NCI-H2227 (cell line): ENCODE data around the gene PRKCD.

Experiments used
- DNase-seq: peaks from one replicate; lab custom pipeline; 2025; ENCODE audit not compliant: unreplicated experiment; lab: John Stamatoyannopoulos, UW

The PRKCD gene

DNA sequence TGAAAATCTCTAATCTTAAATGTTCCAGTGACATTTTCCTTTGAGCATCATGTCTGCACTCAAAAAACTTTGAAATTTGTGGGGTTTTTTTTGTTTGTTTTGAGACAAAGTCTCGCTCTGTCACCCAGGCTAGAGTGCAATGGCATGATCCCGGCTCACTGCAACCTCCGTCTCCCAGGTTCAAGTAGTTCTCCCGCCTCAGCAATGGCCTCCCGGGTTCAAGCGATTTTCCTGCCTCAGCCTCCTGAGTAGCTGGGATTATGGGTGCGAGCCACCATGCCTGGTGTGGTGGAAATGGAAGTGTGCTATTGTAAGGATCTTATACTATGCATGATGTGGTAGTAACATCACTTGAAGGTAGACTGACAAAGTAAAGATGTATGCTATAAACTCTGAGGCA, 52.3 kb downstream of the PRKCD start:
- DNase-seq, result no peak

DNA sequence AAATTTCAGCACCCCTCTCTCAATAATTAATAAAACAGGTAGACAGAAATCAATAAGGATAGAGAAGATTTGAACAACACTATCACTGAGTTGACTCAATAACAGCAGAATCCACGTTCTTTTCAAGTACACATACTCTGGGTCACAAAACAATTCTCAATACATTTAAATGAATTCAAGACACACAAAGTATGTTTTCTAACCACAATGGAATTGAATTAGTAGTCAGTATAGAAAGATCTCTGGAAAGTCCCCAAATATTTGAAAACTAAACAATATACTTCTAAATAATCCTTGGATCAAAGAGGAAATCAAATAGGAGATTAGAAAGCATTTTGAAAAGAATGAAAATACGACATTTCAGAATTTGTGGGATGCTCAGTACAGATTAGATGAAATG, 54.8 kb downstream of the PRKCD start:
- DNase-seq, result no peak

DNA sequence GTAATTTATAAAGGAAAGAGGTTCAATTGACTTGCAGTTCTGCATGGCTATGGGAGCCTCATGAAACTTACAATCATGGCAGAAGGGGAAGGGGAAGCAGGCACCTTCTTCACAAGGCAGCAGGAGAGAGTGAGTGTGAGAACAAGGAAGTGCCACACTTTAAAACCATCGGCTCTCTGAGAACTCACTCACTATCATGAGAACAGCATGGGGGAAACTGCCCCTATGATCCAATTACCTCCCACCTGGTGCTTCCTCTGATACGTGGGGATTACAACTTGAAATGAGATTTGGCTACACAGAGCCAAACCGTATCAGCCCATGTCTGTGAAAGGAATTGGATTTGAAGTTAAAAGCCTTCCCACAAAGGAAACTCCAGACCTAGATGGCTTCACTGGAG, 55.7 kb downstream of the PRKCD start:
- DNase-seq, result no peak

DNA sequence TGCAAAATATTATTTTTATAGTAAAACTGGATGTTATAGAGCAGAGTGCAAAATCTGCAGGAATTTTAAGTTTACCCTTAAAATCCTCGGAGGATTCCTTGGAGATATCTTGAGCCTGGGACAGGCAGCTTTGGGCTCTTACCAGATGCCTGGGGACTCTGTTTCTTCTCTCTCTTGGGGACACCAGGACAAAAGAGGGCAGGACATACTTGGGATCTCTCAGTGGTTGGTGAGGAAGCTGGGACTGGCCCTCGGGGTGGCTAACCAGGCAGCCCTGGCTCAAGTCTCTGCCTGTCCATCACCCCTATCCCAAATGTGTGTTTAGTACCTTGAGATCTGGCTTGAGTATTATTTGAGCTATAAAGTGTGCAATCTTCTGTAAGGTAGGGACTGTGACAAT, 56.2 kb downstream of the PRKCD start:
- no peak for DNase-seq

DNA sequence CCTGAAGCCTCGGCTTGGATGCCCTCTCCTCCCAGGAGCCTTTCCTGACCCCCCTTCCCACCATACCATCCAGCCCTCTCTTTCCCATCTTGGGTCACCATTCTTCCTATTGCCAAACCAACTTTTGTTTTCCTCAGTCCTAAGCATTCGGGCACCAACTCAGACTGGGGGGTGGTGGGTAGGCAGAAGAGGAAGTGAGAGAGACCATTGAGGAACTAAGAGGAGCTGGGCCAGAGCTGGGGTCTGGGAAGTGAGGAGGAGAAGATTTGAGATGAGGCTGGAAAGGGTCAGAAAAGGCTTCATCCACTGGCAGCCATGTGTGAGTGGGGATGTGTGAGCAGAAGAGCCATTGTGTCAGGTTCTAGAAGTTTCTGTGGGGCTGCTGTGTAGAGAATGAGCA, 57.1 kb downstream of the PRKCD start:
- no peak for DNase-seq

DNA sequence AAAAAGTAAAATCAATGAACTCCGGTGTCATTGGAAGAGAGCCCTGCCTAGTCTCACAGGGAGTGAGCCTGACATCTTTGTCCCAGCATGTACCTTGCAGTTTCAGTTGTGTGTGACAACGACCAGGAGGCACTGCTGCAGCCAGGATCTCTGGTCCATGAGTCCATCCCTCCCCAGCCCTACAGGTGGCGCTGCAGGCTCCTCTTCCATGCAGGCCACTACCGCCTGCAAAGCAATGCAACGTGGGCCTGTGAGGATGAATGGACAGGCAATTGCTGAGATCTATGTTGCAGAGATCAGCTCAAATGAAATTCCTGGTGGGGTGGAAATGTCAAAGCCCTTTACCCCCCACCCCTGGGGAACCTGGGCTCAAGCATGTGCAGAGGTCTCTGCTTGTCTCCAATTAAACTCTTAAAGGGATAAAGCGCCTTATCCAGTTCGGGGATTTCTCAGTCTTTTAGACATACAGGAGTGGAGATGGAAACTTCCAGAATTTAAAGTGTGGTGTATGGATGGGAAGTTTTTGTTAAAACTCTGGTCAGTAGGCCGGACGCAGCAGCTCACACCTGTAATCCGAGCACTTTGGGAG, 59.0 kb downstream of the PRKCD start:
- DNase-seq, result peak; percentile 73

DNA sequence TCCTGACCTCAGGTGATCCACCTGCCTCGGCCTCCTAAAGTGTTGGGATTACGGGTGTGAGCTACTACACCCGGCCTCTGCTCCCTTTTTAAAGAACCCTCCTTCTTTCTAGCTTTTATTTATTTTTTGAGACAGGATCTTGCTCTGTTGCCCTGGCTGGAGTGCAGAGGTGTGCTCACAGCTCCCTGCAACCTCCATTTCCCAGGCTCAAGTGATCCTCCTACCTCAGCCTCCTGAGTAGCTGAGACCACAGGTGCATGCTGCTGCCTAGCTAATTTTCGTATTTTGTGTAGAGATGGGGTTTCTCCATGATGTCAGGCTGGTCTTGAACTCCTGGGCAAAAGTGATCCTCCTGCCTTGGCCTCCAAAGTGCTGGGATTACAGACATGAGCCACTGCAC, 60.3 kb downstream of the PRKCD start:
- DNase-seq, result no peak

DNA sequence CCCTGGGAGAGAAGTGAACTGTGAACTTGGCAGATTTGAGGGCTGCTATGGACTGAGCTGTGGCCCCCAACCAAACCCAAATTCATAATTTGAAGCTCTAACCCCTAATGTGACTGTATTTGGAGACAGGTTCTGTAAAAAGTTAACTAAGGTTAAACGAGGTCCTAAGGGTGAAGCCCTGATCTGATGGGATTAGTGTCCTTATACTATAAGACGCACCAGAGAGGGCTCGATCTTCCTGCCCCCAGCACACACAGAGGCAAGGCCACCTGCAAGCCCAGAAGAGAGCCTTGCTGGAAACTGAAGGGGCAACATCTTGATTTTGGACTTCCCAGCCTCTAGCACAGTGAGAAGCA, 60.8 kb downstream of the PRKCD start:
- DNase-seq, result no peak

DNA sequence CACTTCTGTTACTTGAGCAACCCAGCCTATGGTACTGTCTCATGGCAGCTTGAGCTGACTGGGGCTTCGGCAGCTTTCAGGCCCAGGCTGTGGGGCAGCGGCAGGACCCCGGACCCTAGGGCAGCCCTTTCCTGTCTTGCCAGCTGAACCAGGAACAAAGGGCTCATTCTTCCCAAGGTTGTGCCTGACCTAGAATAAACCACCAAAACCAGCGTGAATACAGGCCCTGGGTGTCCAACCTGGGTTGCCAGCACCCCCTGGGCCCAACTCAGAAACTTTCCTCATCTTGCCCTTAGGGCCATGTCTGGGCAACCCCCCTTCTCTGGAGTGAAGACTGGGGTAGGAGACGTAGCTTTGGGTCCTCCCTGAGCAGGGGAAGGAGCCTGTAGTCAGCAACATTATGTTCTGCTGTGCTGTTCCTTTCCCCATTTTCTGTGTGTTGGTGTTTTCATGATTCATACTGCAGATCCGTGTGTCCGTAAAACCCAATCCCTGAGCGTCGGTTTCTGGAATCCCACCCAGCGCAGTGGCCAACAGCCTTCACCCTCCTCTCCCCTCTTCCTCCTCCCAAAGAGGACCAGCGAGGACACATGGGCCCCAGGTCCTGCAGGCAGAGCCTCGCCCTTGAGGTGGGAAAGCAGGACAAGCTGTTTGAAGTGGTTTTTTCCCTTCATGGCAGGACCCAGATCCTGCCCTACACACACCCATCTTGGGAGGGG, 61.3 kb downstream of the PRKCD start:
- DNase-seq, result no peak

DNA sequence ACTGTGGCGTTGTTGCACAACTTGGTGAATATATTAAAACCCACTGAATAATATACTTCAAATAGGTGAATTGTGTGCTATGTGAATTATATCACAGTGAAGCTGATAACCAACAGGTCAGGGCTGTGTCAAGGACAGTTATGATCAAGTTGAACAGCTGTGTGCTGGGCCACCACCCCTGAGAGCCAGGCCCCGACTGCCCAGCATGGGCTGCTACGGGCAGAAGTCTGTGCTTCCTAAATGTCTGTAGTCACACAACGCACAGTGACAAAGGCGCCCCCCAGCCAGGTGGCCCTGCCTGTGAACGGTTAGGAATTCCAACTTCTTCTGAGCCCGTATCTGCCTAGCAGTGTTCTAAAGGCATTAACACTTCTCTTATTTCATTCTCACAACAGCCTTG, 62.0 kb downstream of the PRKCD start:
- no peak for DNase-seq

DNA sequence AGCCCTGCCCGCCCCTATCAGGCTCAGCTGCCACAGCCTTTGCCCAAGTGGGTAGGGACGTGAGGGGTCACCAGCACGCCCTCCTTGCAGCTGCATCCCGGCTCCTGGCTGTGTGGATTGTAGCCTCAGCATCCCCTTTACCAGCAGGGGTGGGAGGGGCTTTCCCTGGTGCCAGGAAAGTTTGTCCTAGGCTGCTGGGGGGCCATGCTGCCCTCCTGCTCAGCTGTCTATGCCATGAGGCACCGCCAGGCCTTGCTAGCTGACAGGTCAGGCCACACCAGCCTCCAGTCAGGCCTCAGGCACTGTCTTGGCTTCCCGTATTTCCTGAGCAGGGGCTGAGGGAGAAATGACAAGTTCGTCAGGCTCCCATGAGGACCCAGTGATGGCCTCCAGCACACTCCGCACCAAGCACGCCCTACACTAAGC, 62.5 kb downstream of the PRKCD start:
- no peak for DNase-seq

DNA sequence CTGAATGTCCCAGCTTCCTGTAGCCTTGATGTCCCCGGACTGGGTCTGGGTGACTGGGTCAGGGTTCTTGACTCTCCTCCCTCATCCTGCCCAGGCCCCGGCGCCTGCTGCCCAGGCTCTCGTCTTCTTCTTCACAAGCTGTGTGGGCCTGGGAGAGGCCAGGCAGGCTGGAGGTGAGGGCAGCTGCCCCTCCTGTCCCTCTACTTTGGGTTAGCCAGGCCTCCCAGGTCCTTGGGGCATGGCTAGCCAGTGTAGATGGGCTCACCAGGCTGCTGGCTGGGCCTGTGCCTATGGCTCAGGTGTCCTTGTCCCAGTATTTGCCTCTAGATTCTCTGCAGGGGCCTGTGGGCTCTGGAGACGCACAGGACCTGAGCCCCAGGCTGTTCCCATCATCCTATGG, 63.0 kb downstream of the PRKCD start:
- DNase-seq, result no peak

DNA sequence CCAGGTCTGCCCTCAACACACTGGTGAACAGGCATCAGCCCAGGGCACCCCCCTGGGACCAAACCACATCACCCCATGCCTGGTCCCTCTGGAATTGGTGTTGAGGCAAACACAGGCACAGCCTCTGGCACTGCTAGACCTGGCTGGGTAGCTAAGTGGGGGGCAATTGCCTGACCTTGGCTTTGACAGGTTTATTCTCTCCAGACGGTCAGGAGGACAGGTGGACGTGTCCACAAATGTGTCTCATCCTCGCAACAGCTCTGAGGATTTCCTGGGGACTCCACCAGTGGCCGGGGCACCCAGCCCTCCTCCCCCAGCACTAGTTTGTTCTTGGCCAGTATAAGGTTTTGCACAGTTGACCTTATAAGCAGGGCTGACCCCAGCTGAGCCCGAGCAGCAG, 63.5 kb downstream of the PRKCD start:
- no peak for DNase-seq

DNA sequence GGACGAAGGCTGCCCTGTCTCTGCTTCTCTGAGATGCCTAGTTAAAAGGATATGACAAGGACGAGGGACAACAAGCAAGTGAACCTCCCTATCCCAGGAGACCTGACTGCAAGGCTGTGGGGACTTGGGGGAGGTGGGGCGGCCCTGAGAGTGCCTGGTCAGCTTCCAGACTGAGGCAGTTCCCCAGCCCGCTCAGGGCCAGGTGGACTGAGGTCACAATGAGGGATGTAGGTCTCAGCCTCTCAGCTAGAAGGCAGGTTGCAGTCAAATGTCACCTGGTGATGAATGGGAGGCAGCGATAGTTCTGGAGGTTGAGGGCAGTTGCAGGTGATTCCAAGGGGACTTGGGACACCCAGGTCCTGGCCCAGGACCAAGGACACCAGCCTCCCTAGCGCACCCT, 64.2 kb downstream of the PRKCD start:
- no peak for DNase-seq

DNA sequence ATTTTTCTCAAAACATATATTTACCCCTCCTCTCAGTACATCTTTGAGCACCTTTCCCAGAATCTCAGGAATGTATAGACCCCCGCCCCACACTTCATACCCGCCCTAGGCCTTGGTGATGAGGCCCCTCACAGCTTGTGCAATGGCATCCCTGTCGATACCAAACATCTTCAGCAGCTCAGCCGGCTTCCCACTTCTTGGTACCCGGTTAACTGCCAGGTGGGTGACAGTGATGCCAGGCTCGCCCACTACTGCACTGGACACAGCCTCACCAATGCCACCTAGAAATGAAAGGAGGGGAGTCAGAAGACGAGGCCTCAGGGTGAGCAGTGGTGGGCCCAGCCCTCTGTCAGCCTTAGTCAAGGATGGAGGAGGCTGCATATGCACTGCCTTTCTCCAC, 64.6 kb downstream of the PRKCD start:
- DNase-seq, result no peak

DNA sequence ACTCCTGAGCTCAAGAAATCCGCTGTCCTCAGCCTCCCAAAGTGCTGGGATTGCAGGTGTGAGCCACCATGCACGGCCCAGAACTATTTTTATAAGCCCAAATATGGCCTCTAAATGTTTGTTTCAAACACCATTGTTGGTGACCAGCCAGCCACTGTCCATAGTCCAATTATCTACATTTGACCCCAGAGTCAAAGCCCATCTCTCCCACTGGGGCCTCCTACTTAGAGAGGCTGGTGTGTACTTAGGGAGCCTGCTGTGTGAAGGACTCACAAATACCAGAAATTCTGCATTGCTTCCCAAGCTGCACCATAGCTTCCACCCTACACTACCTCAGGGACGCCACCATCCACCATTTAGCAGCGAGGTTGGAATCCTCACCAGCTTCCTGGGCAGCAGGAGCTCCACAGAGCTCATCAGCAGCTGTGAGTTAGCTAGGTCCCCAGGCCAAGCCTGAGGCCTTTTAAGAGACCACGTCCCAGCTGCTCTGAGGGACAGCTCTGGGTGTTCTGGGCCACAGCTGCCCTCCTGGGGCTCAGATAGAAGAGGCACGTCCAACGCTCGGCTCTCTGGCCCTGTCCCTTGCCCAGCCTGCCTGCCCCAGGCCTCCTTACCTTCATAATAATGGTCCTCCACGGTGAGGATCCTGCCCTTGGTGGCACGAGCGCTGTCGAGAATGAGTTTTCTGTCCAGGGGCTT, 65.3 kb downstream of the PRKCD start:
- no peak for DNase-seq

DNA sequence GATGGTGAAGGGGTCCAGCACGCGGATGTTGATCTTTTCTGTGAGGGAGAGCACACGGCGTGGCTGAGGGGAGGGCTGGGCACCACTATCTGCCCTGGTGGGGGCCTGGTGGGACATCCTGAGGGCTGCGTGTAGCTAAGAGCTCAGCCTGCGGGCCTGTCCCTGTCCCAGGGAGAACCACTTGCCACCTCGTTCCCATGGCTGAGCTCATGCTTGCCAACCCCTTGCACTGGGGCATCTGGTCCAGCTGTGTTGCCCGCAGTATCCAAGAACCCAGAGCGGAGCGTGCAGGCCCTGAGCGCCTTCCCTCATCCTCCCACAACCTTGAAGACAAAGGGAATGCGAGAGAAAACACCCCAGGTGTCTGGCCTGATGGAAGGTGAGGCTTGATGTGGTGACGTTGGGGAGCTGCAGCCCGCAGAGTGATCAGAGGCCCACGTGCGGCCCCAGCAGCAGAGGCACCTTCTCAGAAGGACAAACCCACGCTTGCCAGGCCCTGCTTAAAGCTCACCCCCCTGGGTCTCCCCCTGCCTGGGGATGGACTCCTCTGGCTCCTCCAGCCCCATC, 65.9 kb downstream of the PRKCD start:
- DNase-seq, result no peak

DNA sequence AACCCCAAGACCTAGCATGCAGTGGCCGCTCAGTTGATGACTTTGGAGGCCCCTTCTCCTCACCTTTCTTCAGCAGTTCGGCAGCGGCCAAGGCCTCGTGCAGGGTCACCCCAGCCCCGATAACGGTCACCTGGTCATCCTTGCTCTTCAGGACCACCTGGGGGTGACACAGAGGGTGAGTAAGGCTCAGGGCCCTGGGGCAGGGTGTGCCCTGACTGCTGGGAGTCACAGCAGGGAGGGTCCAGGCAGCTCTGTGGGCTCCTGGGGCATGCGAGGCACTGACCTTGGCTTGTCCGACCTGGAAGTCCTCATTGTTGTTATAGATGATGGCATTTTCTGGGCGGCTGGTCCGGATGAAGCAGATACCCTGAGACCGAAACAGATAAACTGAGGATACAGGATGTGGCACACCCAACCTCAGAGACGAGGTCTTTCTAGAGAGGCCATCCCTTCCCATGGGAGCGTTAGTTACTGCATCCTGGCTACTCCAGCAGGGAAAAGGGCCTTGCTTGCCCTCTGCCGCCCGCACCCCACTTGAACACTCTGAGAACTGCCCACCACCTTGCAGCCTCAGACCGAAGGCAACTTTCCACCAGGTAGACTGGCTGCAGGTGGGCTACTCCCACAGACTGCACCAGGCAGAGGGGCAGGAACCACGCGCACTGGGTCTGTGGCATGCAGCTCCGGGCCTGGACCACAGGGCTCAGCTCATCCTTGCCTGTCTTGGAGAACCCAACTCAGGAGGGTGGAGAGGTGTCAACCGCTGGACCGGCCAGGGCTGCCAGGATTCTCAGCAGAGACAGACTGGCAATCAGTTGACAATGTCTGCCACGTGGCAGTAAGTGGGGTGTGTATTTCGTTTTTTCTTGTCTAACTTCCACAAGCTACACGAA, 67.2 kb downstream of the PRKCD start:
- DNase-seq, result no peak

DNA sequence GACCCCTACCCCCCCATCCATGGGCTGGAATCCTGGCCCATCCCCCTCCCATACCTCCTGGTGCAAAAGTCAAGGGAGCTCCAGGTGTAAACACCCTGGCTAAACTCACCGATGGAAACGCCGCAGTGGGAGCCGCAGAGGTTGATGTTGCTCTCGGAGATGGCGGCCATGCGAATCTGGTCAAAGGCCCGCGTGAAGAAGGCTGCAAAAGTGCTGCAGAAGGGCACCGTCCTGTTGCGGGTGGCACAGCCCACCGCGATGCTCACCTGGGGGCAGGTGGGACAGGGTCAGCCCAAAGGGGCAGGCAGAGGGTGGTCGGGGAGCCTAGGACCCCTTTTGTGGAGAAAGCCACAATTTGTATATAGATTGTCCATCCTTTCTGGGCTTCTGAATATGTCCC, 68.2 kb downstream of the PRKCD start:
- no peak for DNase-seq

DNA sequence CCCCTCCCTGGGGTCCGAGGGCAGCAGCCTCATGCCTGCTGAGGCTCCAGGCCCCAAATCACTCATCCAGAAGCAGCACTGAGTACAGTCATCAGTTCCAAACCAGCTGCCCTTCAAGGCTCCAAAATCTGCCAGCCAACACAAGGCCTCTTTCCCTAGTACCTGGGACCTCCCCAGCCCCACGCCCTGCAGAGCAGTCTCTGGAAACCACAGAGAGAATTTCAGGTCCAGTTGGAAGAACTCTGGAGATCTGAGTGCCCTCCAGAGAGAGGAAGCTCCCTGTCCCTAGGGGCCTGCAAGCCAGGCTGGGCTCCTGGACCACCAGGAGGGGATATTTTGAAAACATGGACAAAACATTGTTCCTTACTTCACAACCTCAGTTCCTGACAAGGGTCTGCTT, 68.6 kb downstream of the PRKCD start:
- no peak for DNase-seq

DNA sequence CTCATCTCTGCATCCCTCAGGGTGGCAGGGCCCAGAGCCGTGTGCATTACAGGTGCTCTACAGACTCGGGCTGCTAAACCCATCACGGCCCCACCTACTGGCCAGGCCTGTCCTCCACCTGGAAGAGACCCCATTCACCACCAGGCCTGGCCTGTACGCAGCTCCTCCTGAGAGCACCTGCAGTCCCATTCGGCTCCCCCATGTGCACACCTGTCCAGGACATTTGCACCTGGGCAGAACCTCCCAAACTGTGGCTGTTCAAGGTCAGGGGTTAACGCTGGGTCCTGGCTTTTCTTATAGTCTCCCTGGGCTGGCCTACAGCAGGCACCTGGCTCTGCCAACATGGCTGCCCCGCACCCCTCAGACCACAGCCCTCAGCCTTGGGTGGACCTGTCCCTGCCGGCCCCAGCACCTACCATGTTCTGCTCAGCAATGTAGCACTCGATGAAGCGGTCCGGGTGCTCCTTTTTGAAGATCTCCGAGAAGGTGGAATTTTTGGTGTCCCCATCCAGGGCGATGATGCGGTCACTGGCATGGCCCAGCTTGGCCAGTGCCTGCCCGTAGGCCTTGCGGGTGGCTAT, 69.1 kb downstream of the PRKCD start:
- DNase-seq, result no peak
